Esophagus squamous epithelium (tissue), 5 donors: ENCODE results near the gene DLGAP1. TPM values are rescaled to one million over a fixed set of nuclear protein-coding genes. Genes with fewer than 3 reads are reported as not detected.

Experiments used
- DNase-seq: peaks from one replicate; lab custom pipeline; 2025; lab: John Stamatoyannopoulos, UW
- H3K27ac ChIP-seq, 4 donors: fragments of 200-600 bp; sonication (generic); one replicate each; pipeline ENCODE4 v1.5.1; 2016 to 2019; ENCODE audit warnings: mild to moderate bottlenecking in 1 of 4
- H3K27me3 ChIP-seq, 4 donors: fragments of 200-600 bp; sonication (generic); 1 replicate in 3 of 4; 2 replicates in 1 of 4; pipeline versions ENCODE4 v1.5.1 to v1.6.0; 2017 to 2021; ENCODE audit warnings: antibody characterized with exemption in 1 of 4
- H3K36me3 ChIP-seq, 3 donors: fragments of 200-600 bp; sonication (generic); one replicate each; pipeline ENCODE4 v1.5.1; 2016 to 2019
- H3K4me1 ChIP-seq, 3 donors: fragments of 200-600 bp; sonication (generic); one replicate each; pipeline ENCODE4 v1.5.1; 2017 to 2019
- H3K4me3 ChIP-seq, 4 donors: fragments of 200-600 bp; sonication (generic); 1 replicate in 3 of 4; 2 replicates in 1 of 4; pipeline ENCODE4 v1.5.1; 2016 to 2019; ENCODE audit warnings: mild to moderate bottlenecking in 2 of 4, moderate library complexity in 1 of 4
- H3K9me3 ChIP-seq, 3 donors: fragments of 200-600 bp; sonication (generic); one replicate each; pipeline ENCODE4 v1.5.1; 2016 to 2019
- POLR2A ChIP-seq, 4 donors: fragments of 450-650 bp; IDR thresholded peaks; one replicate each; pipeline ENCODE4 v1.6.1; 2017; ENCODE audit warnings: antibody characterized with exemption in 4 of 4, mild to moderate bottlenecking in 4 of 4, moderate library complexity in 3 of 4
- WGBS, 2 donors: methylation state at CpG; one replicate each; pipeline ENCODE4 v1.1.5; 2018; 5-methylcytosine and 5-hydroxymethylcytosine counted together
- intact Hi-C: fragments of 100-400 bp; cut with DNase I; formaldehyde crosslinking; loops from one replicate; pipeline ENCODE4 v1.15.0; 2022
- total RNA-seq, 4 donors: library from RNA; depleted of rRNA; stranded (reverse); fragments of >200 nt; gene quantifications; one replicate each; pipeline ENCODE4 v1.1.0, GENCODE V29; 2016
- TF ChIP-seq, protein P1 (sequence below), 6 experiments: fragments of 450-650 bp in 4 of 6; fragments of 200-600 bp in 2 of 6; sonication (generic) in 2 of 6; IDR thresholded peaks; one replicate each; pipeline ENCODE4 v1.5.1; 2016 to 2019; ENCODE audit warnings: antibody characterized with exemption in 6 of 6, mild to moderate bottlenecking in 4 of 6, moderate library complexity in 4 of 6
- donor health status: DM: yes; HTN: yes; CAD: no.

Gene DLGAP1
- total RNA-seq, 4 donors from 2014 or later: 0.09 to 1.5 (median 0.52) TPM

DNA sequence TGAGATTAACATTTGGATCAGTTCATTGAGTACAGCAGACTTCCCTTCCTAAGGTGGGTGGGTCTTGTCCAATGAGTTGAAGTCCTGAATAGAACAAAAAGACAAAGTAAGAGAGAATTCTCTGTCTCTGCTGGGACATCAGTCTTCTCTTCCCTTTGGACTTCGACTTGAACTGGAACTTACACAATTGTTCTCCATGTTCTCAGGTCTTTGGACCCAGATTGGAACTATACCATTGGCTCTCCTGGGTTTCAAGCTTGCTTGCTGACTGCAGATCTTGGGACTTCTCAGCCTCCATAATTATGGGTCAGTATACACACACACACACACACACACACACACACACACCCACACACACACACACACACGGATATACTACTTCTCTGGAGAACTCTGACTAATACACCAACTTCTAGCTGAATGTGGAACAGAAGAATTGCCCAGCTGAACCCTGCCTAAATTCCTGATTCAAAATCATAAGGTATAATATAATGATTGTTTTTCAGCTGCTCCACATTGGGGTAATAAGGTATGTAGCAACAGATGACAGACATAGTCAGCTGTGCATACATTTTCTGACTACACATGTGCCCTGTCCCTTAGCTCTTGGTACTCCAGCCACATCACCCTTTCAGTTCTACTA lies 791.1 kb downstream of the DLGAP1 start:
- intact Hi-C loops: loop anchor here (10.0 kb wide), 2 partner anchors 69 to 209 kb away; partner anchors contain the start of gene TGIF1
- H3K27me3 ChIP-seq: no peaks in the 10 kb centered on the region
- H3K27ac ChIP-seq: peak overlapping the region in 1 of 4 donors; percentile 36
- no peaks in the 10 kb centered on the region for H3K36me3 ChIP-seq
- WGBS, 2 donors: 49 to 72% methylated on average over 2 of the region's 2 CpGs
- H3K4me1 ChIP-seq: peaks cover 4 to 18% (median 10%) of the 10 kb centered on the region in 3 donors
- no peaks in the 10 kb centered on the region for H3K9me3 ChIP-seq
- TF ChIP-seq, protein P1, sequence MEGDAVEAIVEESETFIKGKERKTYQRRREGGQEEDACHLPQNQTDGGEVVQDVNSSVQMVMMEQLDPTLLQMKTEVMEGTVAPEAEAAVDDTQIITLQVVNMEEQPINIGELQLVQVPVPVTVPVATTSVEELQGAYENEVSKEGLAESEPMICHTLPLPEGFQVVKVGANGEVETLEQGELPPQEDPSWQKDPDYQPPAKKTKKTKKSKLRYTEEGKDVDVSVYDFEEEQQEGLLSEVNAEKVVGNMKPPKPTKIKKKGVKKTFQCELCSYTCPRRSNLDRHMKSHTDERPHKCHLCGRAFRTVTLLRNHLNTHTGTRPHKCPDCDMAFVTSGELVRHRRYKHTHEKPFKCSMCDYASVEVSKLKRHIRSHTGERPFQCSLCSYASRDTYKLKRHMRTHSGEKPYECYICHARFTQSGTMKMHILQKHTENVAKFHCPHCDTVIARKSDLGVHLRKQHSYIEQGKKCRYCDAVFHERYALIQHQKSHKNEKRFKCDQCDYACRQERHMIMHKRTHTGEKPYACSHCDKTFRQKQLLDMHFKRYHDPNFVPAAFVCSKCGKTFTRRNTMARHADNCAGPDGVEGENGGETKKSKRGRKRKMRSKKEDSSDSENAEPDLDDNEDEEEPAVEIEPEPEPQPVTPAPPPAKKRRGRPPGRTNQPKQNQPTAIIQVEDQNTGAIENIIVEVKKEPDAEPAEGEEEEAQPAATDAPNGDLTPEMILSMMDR (IDR thresholded peaks at IDR 0.05): no peak
- no peak for TF ChIP-seq POLR2A (IDR thresholded peaks at IDR 0.05)
- DNase-seq: no peak
- no peak overlapping the region for H3K4me3 ChIP-seq

DNA sequence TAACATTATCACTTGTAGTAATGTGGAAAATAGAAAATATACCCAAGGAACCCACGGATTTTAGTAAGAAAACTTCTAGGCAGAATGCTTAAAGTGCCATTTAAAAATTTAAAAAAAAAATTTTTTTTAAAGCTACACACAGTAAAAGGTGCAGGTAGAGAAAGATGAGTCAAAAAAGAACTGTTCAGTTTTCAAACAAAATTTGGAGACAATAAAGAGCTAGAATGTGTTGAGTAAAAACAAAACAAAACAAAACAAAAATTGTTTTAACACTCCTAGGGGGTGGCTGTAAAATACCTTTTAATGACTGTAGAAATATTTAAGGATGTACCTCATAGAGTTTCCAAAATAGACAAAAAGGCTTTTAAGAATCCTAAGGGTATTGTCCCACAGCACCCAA lies 793.1 kb downstream of the DLGAP1 start:
- TF ChIP-seq, protein P1 (IDR thresholded peaks at IDR 0.05): no peak
- TF ChIP-seq POLR2A (IDR thresholded peaks at IDR 0.05): no peak
- intact Hi-C loops: loop anchor here (10.0 kb wide), 2 partner anchors 67 to 207 kb away; partner anchors contain the start of gene TGIF1
- 75 to 83% methylated on average over 1 of the region's 1 CpG for WGBS, 2 donors
- H3K36me3 ChIP-seq: no peaks in the 10 kb centered on the region
- H3K27me3 ChIP-seq: no peaks in the 10 kb centered on the region
- H3K4me1 ChIP-seq: peaks cover 4 to 18% (median 10%) of the 10 kb centered on the region in 3 donors
- no peak overlapping the region for H3K4me3 ChIP-seq
- H3K9me3 ChIP-seq: no peaks in the 10 kb centered on the region
- no peak for DNase-seq
- H3K27ac ChIP-seq: no peak overlapping the region

DNA sequence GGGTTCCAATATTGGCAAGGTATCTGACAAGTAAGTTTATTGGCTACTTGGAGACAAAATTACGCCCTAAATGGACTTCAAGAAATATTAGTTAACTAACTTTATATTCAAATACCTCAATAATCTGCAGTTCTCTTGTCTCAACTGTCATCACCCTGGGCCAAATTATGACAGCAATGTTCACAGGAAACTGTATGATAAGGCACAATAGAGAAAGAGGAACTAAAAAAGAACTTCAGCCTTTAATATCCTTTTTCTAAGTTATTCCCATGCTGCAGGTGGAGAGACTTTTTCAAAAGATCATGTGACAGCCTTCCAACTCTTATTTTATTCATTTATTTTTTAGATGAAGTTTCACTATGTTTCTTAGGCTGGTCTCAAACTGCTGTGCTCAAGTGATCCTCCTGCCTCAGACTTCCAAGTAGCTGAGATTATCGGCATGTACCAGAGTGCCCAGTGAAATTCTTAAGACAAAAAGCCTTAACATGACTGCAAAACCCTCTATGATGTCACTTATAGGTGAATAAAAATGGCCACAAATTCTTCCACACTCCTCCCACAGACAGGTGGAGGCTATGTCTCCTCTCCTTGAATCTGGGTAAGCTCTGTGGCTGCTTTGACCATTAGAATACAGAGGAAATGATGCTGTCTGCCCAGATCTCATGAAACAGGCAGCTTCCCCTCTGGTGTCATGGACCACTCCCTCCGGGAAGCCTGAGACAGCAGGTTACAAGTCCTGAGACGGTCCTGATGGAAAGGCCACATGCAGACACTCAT lies 794.2 kb downstream of the DLGAP1 start:
- no peak for TF ChIP-seq POLR2A (IDR thresholded peaks at IDR 0.05)
- TF ChIP-seq, protein P1 (IDR thresholded peaks at IDR 0.05): no peak
- Histone ChIP-seq H3K9me3 (no peaks in the 10 kb centered on the region), H3K36me3 (no peaks in the 10 kb centered on the region), H3K27me3 (no peaks in the 10 kb centered on the region), H3K4me1 (peaks cover 4 to 14% (median 10%) of the 10 kb centered on the region in 3 donors), H3K27ac (peak overlapping the region in 3 of 4 donors; percentile 24 to 60 (median 31)), H3K4me3 (no peak overlapping the region)
- WGBS, 2 donors: 72 to 86% methylated on average over 4 of the region's 4 CpGs
- intact Hi-C loops: loop anchor here (10.0 kb wide), 2 partner anchors 66 to 206 kb away; partner anchors contain the start of gene TGIF1
- no peak for DNase-seq

DNA sequence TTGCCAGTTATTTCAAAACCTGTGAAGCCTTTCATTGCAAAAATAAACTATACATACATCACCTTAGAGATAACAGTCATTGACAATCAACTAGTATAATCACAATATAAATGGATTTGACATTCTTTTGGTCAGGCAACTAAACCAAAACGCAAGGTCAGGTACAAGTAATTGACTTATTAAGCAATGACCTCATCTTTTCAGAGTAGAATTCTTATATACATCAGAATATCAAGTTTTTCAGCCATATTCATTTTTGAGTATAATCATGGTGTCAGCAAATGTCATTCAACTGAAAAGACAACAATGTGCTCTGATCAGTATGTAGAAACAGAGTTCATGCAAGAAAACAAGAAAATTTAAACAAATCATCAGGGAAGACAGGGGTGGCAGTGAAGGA lies 796.6 kb downstream of the DLGAP1 start:
- H3K36me3 ChIP-seq: no peaks in the 10 kb centered on the region
- 75 to 90% methylated on average over 1 of the region's 1 CpG for WGBS, 2 donors
- no peaks in the 10 kb centered on the region for H3K27me3 ChIP-seq
- no peak for TF ChIP-seq POLR2A (IDR thresholded peaks at IDR 0.05)
- TF ChIP-seq, protein P1 (IDR thresholded peaks at IDR 0.05): no peak
- H3K27ac ChIP-seq: no peak overlapping the region
- DNase-seq: no peak
- H3K9me3 ChIP-seq: no peaks in the 10 kb centered on the region
- H3K4me3 ChIP-seq: no peak overlapping the region
- H3K4me1 ChIP-seq: peaks cover 0 to under 1% (median 0%) of the 10 kb centered on the region in 3 donors
- intact Hi-C loops: no loop called here
